Breast epithelium (tissue), 4 donors: ENCODE results near the gene DHX16. TPM values are rescaled to one million over a fixed set of nuclear protein-coding genes. Genes with fewer than 3 reads are reported as not detected.
A peak's percentile ranks its signal among the peaks of the same experiment; 100 is the strongest.

Experiments used
- DNase-seq, 2 donors: peaks; one replicate each; pipeline ENCODE4 v3.0.0-alpha.2; 2019; ENCODE audit warnings: low spot score in 2 of 2
- H3K27ac ChIP-seq, 2 donors: fragments of 200-600 bp; sonication (generic) in 1 of 2; one replicate each; pipeline ENCODE4 v1.5.1; 2016 to 2019; ENCODE audit warnings: mild to moderate bottlenecking in 1 of 2
- H3K27me3 ChIP-seq, 2 donors: fragments of 200-600 bp; sonication (generic) in 1 of 2; one replicate each; pipeline versions ENCODE4 v1.5.1 to v1.6.0; 2017 to 2019; ENCODE audit warnings: control low read depth in 1 of 2, mild to moderate bottlenecking in 1 of 2
- H3K36me3 ChIP-seq: fragments of 200-600 bp; one replicate; pipeline ENCODE4 v1.5.1; 2019
- H3K4me1 ChIP-seq, 2 donors: fragments of 200-600 bp; sonication (generic); one replicate each; pipeline ENCODE4 v1.5.1; 2016 to 2019; ENCODE audit warnings: control low read depth in 1 of 2
- H3K4me3 ChIP-seq, 3 donors: fragments of 200-600 bp; sonication (generic); 1 replicate in 2 of 3; 2 replicates in 1 of 3; pipeline ENCODE4 v1.5.1; 2016 to 2019; ENCODE audit warnings: mild to moderate bottlenecking in 3 of 3, moderate library complexity in 2 of 3
- H3K9me3 ChIP-seq, 2 donors: fragments of 200-600 bp; sonication (generic) in 1 of 2; one replicate each; pipeline ENCODE4 v1.5.1; 2016 to 2019; ENCODE audit warnings: control low read depth in 1 of 2
- POLR2A ChIP-seq: fragments of 450-650 bp; IDR thresholded peaks from one replicate; pipeline ENCODE4 v1.6.1; 2016; ENCODE audit warnings: antibody characterized with exemption, mild to moderate bottlenecking, moderate library complexity
- POLR2AphosphoS5 ChIP-seq, 3 donors: sonication (generic); formaldehyde crosslinking; IDR thresholded peaks; one replicate each; pipeline ENCODE4 v1.6.1; 2017; ENCODE audit warnings: antibody characterized with exemption in 3 of 3
- intact Hi-C: fragments of 100-400 bp; cut with DNase I; formaldehyde crosslinking; loops from one replicate; pipeline ENCODE4 v1.15.1; 2023; ENCODE audit warnings: low total_unique reads
- total RNA-seq, 3 donors: library from RNA; depleted of rRNA; stranded (reverse); fragments of >200 nt; gene quantifications; one replicate each; pipeline ENCODE4 v1.1.0, GENCODE V29; 2016
- TF ChIP-seq, protein P1 (sequence below), 3 donors: fragments of 450-650 bp; IDR thresholded peaks; one replicate each; pipeline ENCODE4 v1.5.1; 2016 to 2017; ENCODE audit warnings: antibody characterized with exemption in 3 of 3, mild to moderate bottlenecking in 3 of 3, moderate library complexity in 3 of 3

DHX16 gene
- total RNA-seq, 3 donors from 2014 or later: 23.5 to 35.3 (median 26.2) TPM

DNA sequence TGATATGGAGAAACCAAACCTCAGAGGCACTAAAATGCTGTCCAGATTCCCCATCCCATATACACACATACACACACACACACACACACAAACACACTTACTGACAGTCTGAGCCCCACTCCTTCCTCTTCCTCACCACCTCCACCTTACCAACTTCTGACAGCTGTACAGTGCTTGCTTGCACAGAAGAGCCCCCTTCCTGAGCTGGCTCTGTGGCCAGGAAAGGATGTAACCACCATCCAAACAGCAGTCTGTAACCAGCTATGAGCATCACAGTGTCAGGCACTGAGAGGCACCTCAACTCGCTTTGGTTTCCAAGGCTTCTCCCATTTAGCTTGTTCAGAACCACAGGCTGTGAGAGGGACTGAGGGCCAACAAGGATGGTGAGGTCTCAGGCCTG lies 31.8 kb downstream of the DHX16 start:
- Histone ChIP-seq H3K27me3 (no peaks in the 10 kb centered on the region), H3K27ac (no peak overlapping the region), H3K4me3 (no peak overlapping the region), H3K4me1 (no peaks in the 10 kb centered on the region), H3K36me3 (no peaks in the 10 kb centered on the region), H3K9me3 (no peaks in the 10 kb centered on the region)
- intact Hi-C loops: no loop called here
- DNase-seq: no peak
- TF ChIP-seq POLR2A: no peak
- TF ChIP-seq POLR2AphosphoS5 (IDR thresholded peaks at IDR 0.05): no peak
- TF ChIP-seq, protein P1, sequence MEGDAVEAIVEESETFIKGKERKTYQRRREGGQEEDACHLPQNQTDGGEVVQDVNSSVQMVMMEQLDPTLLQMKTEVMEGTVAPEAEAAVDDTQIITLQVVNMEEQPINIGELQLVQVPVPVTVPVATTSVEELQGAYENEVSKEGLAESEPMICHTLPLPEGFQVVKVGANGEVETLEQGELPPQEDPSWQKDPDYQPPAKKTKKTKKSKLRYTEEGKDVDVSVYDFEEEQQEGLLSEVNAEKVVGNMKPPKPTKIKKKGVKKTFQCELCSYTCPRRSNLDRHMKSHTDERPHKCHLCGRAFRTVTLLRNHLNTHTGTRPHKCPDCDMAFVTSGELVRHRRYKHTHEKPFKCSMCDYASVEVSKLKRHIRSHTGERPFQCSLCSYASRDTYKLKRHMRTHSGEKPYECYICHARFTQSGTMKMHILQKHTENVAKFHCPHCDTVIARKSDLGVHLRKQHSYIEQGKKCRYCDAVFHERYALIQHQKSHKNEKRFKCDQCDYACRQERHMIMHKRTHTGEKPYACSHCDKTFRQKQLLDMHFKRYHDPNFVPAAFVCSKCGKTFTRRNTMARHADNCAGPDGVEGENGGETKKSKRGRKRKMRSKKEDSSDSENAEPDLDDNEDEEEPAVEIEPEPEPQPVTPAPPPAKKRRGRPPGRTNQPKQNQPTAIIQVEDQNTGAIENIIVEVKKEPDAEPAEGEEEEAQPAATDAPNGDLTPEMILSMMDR (IDR thresholded peaks at IDR 0.05): no peak

DNA sequence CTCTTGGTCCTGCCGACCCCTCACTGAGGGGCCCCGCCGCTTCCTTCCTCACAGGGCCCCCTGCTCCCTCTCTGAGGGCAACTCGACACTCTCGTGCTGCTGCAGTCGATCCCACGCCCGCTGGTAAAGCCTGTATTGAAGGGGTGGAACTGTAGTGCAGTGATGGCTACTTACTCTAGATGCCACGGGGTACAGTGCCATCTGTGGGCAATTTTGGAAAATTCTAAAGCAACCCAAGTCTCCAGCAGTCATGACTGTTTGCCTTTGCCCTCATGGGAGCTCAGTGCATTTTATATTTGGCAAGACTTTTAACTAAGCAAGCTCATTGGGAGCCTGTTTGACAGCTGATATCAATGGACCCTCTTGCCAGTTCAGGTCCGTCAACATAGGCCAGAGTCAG lies 32.3 kb downstream of the DHX16 start:
- no peak overlapping the region for H3K4me3 ChIP-seq
- H3K9me3 ChIP-seq: no peaks in the 10 kb centered on the region
- H3K27ac ChIP-seq: no peak overlapping the region
- intact Hi-C loops: no loop called here
- H3K36me3 ChIP-seq: no peaks in the 10 kb centered on the region
- TF ChIP-seq POLR2A (no peak), POLR2AphosphoS5 (IDR thresholded peaks at IDR 0.05) (no peak)
- TF ChIP-seq, protein P1 (IDR thresholded peaks at IDR 0.05): no peak
- no peak for DNase-seq
- no peaks in the 10 kb centered on the region for H3K4me1 ChIP-seq
- H3K27me3 ChIP-seq: no peaks in the 10 kb centered on the region

DNA sequence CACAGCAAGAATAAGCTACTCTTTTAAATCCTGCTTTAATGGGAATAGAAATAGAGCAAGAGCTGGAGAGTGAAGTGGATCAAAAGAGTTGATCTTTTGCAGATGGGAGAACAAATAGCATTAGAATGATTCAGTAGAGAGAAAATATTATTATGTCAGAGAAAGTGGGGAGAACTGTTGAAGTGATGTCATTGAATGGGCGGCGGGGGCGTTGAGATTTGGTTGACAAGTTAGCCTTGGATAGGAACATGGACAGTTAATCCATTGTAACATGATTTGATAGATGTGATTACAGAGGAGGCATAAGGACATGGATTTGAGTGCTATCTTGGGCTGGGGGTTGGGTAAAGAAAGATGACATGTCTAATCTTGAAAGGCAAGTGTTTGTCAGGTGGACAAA lies 37.0 kb downstream of the DHX16 start:
- no peak for DNase-seq
- intact Hi-C loops: no loop called here
- no peaks in the 10 kb centered on the region for H3K36me3 ChIP-seq
- no peaks in the 10 kb centered on the region for H3K4me1 ChIP-seq
- H3K9me3 ChIP-seq: no peaks in the 10 kb centered on the region
- H3K27ac ChIP-seq: no peak overlapping the region
- no peak overlapping the region for H3K4me3 ChIP-seq
- no peak for TF ChIP-seq POLR2A
- H3K27me3 ChIP-seq: no peaks in the 10 kb centered on the region

DNA sequence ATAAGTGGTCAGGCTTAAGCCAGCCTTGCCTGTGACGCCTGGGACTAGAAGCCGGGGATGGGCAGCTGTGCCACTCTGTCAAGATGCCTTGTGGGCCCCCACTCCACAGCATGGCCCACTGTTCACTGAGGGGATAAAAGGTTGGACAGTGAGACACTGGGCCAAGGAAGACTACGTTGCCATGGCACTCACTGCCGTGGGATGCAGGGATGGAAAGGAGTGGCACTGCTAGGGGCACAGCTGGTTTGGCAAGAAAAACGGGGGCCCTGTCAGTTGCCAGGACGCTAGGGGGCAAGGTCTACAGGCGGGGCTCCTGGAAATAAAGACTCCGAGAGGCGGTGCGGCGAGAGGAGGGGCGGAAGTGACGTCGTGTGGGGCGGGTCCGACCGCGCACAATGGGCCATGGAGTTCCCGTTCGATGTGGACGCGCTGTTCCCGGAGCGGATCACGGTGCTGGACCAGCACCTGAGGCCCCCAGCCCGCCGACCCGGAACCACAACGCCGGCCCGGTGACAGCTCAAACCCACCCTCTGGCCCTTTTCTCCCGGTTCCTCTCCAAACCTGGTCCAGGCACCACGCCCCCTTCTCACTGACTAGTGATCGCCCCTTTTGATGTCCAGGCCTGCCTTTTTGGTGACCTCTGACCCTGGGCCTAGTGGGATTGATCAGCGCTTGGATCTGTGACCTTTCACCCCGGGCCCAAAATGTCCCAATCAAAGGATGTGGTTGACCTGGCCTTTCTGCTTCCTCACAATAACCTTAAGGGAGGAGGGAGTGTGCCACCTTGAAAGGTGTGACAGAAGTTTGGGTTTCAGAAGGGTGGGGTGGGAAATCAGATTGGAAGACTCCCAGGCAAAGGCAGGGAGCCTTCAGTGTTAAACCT lies 46.1 kb downstream of the DHX16 start, which contains the start of gene ATAT1:
Gene ATAT1 (plus strand): TSS at position 391 of the 883 bp plus-strand sequence.
- Histone ChIP-seq H3K4me3 (peak within 1 kb of the TSS; percentile 46 to 85 (median 64)), H3K36me3 (no peaks in the 10 kb centered on the region), H3K27ac (peak within 1 kb of the TSS; percentile 95 to 98), H3K4me1 (peaks cover 0 to 6% of the 10 kb centered on the region in 2 donors), H3K27me3 (no peaks in the 10 kb centered on the region), H3K9me3 (no peaks in the 10 kb centered on the region)
- peak; percentile 85 to 88 for DNase-seq
- intact Hi-C loops: no loop called here
- TF ChIP-seq, protein P1 (IDR thresholded peaks at IDR 0.05): peak in 2 of 3 donors; percentile 30 to 32
- TF ChIP-seq POLR2A (no peak), POLR2AphosphoS5 (IDR thresholded peaks at IDR 0.05) (peak in 2 of 3 donors; percentile 44 to 72)

DNA sequence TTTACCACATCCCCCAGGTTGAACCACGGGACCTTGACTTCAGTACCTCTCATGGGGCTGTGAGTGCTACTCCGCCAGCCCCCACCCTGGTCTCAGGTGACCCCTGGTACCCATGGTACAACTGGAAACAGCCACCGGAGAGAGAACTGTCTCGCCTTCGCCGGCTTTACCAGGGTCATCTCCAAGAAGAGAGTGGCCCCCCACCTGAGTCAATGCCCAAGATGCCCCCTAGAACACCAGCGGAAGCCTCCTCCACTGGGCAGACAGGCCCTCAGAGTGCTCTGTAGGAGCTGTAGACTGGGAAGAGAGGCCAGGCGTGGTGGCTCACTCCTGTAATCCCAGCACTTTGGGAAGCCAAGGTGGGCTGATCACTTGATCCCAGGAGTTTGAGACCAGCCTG lies 47.3 kb downstream of the DHX16 start:
- no peak for DNase-seq
- no peaks in the 10 kb centered on the region for H3K36me3 ChIP-seq
- intact Hi-C loops: no loop called here
- H3K9me3 ChIP-seq: no peaks in the 10 kb centered on the region
- H3K4me1 ChIP-seq: peaks cover 0 to 6% of the 10 kb centered on the region in 2 donors
- no peak overlapping the region for H3K4me3 ChIP-seq
- no peaks in the 10 kb centered on the region for H3K27me3 ChIP-seq
- peak overlapping the region in 1 of 2 donors; percentile 95 for H3K27ac ChIP-seq
- TF ChIP-seq POLR2A: no peak
- TF ChIP-seq, protein P1 (IDR thresholded peaks at IDR 0.05): no peak
- no peak for TF ChIP-seq POLR2AphosphoS5 (IDR thresholded peaks at IDR 0.05)
